Measurements from ENCODE around the gene GOLT1B. TPM values are rescaled to one million over a fixed set of nuclear protein-coding genes. Genes with fewer than 3 reads are reported as not detected.

Gene GOLT1B
- total and polyA plus RNA-seq, 2 of the 13 experiments (the other 11 are each of a cell fraction or from before 2014, with no cell fraction given) = 23.6 to 38.4 TPM

DNA sequence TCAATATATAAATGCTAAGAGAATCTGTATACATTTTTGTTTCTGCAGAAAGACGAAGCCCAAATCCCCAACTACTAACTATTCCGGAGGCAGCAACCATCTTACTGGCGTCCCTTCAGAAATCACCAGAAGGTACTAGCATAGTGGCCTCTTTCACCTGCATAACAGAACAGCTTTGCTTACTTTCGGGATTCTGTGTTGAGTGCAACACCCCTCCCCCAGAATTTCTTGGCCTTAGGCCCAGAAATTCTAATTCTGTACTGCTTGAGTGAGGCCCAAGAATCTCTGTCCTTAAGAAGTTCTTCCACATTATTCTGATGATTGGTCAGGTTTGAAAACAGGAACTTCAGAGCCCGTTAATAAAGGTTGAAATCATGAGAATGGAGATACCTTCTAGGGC is 27.4 kb downstream of the GOLT1B start:
- CTCF ChIA-PET (ENCODE audit: low intra/inter-chr PET ratio, low total read pairs) = no interaction called here
- intact Hi-C loops (cut with micrococcal nuclease; ENCODE audit: unreplicated experiment) (no loop called here), in situ Hi-C loops (cut with HindIII; ENCODE audit: extremely low pct_ligation_motif_present, low pct_unique_long_range_greater_than_20kb) (no loop called here)
- FAIRE-seq (no peak), ATAC-seq (no peak), DNase-seq (ENCODE audit: low spot score) (no peak)
- H4K20me1 ChIP-seq (ENCODE audit: insufficient read depth, low read length) = no peaks in the 10 kb centered on the region
- H3K4me3 ChIP-seq (replicated peaks in 1 of 3; ENCODE audit: insufficient read depth in 1 of 3, low read depth in 2 of 3, low read length in 3 of 3) = no peak overlapping the region
- H2AFZ ChIP-seq (ENCODE audit: low read length) = no peak overlapping the region
- no peak overlapping the region for H3K27ac ChIP-seq (ENCODE audit: extremely low read length, insufficient read depth, low read length)
- no peaks in the 10 kb centered on the region for H3K9me3 ChIP-seq (ENCODE audit: low read length)
- TF ChIP-seq, protein P1, sequence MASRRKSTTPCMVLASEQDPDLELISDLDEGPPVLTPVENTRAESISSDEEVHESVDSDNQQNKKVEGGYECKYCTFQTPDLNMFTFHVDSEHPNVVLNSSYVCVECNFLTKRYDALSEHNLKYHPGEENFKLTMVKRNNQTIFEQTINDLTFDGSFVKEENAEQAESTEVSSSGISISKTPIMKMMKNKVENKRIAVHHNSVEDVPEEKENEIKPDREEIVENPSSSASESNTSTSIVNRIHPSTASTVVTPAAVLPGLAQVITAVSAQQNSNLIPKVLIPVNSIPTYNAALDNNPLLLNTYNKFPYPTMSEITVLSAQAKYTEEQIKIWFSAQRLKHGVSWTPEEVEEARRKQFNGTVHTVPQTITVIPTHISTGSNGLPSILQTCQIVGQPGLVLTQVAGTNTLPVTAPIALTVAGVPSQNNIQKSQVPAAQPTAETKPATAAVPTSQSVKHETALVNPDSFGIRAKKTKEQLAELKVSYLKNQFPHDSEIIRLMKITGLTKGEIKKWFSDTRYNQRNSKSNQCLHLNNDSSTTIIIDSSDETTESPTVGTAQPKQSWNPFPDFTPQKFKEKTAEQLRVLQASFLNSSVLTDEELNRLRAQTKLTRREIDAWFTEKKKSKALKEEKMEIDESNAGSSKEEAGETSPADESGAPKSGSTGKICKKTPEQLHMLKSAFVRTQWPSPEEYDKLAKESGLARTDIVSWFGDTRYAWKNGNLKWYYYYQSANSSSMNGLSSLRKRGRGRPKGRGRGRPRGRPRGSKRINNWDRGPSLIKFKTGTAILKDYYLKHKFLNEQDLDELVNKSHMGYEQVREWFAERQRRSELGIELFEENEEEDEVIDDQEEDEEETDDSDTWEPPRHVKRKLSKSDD (CRISPR knock-in tag; IDR thresholded peaks at IDR 0.05; ENCODE audit: low read depth) = no peak
- no peak for TF ChIP-seq REPIN1 (CRISPR knock-in tag; IDR thresholded peaks at IDR 0.05; ENCODE audit: borderline replicate concordance, low read depth)
- TF ChIP-seq NBN (conservative IDR thresholded peaks at IDR 0.05) = no peak
- no peak for TF ChIP-seq ZNF30 (CRISPR knock-in tag; IDR thresholded peaks at IDR 0.05)
- TF ChIP-seq TAF15 (IDR thresholded peaks at IDR 0.05; ENCODE audit: low read depth, low read length, poor library complexity, severe bottlenecking) = no peak
- TF ChIP-seq KAT7 (CRISPR knock-in tag; IDR thresholded peaks at IDR 0.05; ENCODE audit: borderline replicate concordance) = no peak
- TF ChIP-seq E2F2 (CRISPR knock-in tag; IDR thresholded peaks at IDR 0.05; ENCODE audit: borderline replicate concordance) = no peak
- no peak for TF ChIP-seq PHF20 (CRISPR knock-in tag; IDR thresholded peaks at IDR 0.05)
- no peak for TF ChIP-seq SNAPC5 (CRISPR knock-in tag; IDR thresholded peaks at IDR 0.05; ENCODE audit: borderline replicate concordance)
- TF ChIP-seq ELF4 (CRISPR knock-in tag; IDR thresholded peaks at IDR 0.05; ENCODE audit: borderline replicate concordance) = no peak
- TF ChIP-seq ZFP90 (CRISPR knock-in tag; IDR thresholded peaks at IDR 0.05; ENCODE audit: borderline replicate concordance) = no peak
- no peak for TF ChIP-seq ZNF484 (CRISPR knock-in tag; IDR thresholded peaks at IDR 0.05; ENCODE audit: borderline replicate concordance, low read depth)
- TF ChIP-seq ZMAT5 (CRISPR knock-in tag; IDR thresholded peaks at IDR 0.05; ENCODE audit: borderline replicate concordance, low read depth) = no peak
- TF ChIP-seq ZNF205 (CRISPR knock-in tag; IDR thresholded peaks at IDR 0.05) = no peak
- TF ChIP-seq RFXANK (CRISPR knock-in tag; IDR thresholded peaks at IDR 0.05) = no peak
- TF ChIP-seq PHF21A (CRISPR knock-in tag; IDR thresholded peaks at IDR 0.05) = no peak
- TF ChIP-seq SRF (IDR thresholded peaks at IDR 0.05; ENCODE audit: low read depth, low read length) = no peak
- no peaks in the 10 kb centered on the region for H3K79me2 ChIP-seq (ENCODE audit: insufficient read depth, low read length)
- 71% methylated on average over 5 of the region's 5 CpGs for WGBS (ENCODE audit: low lambda C conversion rate)
- BruUV-seq (replicated peaks) = no TSS peak
- H3K4me1 ChIP-seq (ENCODE audit: insufficient read depth, low read length) = no peaks in the 10 kb centered on the region; the same call in 1 of the 2 replicates
- no peak overlapping the region for H3K9ac ChIP-seq (ENCODE audit: insufficient read depth, low read depth, low read length)
- POLR2A ChIA-PET = no interaction called here
- peaks cover 0 to 23% of the 10 kb centered on the region in 2 experiments; a peak in 3 of 5 replicates for H3K27me3 ChIP-seq (ENCODE audit: control insufficient read depth in 1 of 2, insufficient read depth in 2 of 2, low read length in 2 of 2)
- H3K36me3 ChIP-seq (replicated peaks in 1 of 2; ENCODE audit: control insufficient read depth in 1 of 2, insufficient read depth in 2 of 2, low read length in 2 of 2) = no peaks in the 10 kb centered on the region
- no peak overlapping the region for H3K4me2 ChIP-seq (ENCODE audit: low read depth, low read length)

All from HepG2 (cell line).